Thyroid gland (tissue), 4 donors: ENCODE results near the gene DIABLO. TPM values are rescaled to one million over a fixed set of nuclear protein-coding genes. Genes with fewer than 3 reads are reported as not detected.

Experiments
- DNase-seq, 2 donors: peaks; one replicate each; pipeline ENCODE4 v3.0.0-alpha.2; 2019
- H3K27ac ChIP-seq, 3 donors: fragments of 200-600 bp; sonication (generic); 1 replicate in 2 of 3; 2 replicates in 1 of 3; pipeline ENCODE4 v1.5.1; 2016 to 2019; ENCODE audit warnings: mild to moderate bottlenecking in 1 of 3, moderate library complexity in 1 of 3
- H3K27me3 ChIP-seq: fragments of 200-600 bp; sonication (generic); one replicate; pipeline ENCODE4 v1.5.1; 2019
- H3K36me3 ChIP-seq, 2 donors: fragments of 200-600 bp; sonication (generic); one replicate each; pipeline ENCODE4 v1.5.1; 2016 to 2019
- H3K4me1 ChIP-seq, 2 donors: fragments of 200-600 bp; sonication (generic); one replicate each; pipeline ENCODE4 v1.5.1; 2017 to 2019
- H3K4me3 ChIP-seq, 3 donors: fragments of 200-600 bp; sonication (generic); replicated peaks in 1 of 3; 1 replicate in 2 of 3; 2 replicates in 1 of 3; pipeline ENCODE4 v1.5.1; 2016; ENCODE audit warnings: mild to moderate bottlenecking in 1 of 3
- H3K9me3 ChIP-seq: fragments of 200-600 bp; sonication (generic); one replicate; pipeline ENCODE4 v1.5.1; 2017
- POLR2A ChIP-seq, 2 donors: fragments of 450-650 bp; IDR thresholded peaks; one replicate each; pipeline ENCODE4 v1.6.1; 2017; ENCODE audit warnings: antibody characterized with exemption in 2 of 2, mild to moderate bottlenecking in 2 of 2, moderate library complexity in 1 of 2
- WGBS, 2 donors: methylation state at CpG; one replicate each; pipeline ENCODE4 v1.1.5; 2017; 5-methylcytosine and 5-hydroxymethylcytosine counted together
- intact Hi-C: fragments of 100-400 bp; cut with DNase I; formaldehyde crosslinking; loops from one replicate; pipeline ENCODE4 v1.15.1; 2023
- total RNA-seq, 4 donors: library from RNA; depleted of rRNA; stranded (reverse); fragments of >200 nt; gene quantifications; one replicate each; pipeline ENCODE4 v1.2.3, GENCODE V29; 2016
- TF ChIP-seq, protein P1 (sequence below), 6 experiments: fragments of 200-600 bp in 3 of 6; fragments of 450-650 bp in 3 of 6; sonication (generic) in 3 of 6; IDR thresholded peaks; one replicate each; pipeline ENCODE4 v1.5.1; 2016 to 2019; ENCODE audit warnings: antibody characterized with exemption in 6 of 6, mild to moderate bottlenecking in 2 of 6, inconsistent platforms in 1 of 6, moderate library complexity in 1 of 6

The DIABLO gene
- total RNA-seq, 4 donors from 2014 or later: 48.4 to 66.0 (median 55.4) TPM

DNA sequence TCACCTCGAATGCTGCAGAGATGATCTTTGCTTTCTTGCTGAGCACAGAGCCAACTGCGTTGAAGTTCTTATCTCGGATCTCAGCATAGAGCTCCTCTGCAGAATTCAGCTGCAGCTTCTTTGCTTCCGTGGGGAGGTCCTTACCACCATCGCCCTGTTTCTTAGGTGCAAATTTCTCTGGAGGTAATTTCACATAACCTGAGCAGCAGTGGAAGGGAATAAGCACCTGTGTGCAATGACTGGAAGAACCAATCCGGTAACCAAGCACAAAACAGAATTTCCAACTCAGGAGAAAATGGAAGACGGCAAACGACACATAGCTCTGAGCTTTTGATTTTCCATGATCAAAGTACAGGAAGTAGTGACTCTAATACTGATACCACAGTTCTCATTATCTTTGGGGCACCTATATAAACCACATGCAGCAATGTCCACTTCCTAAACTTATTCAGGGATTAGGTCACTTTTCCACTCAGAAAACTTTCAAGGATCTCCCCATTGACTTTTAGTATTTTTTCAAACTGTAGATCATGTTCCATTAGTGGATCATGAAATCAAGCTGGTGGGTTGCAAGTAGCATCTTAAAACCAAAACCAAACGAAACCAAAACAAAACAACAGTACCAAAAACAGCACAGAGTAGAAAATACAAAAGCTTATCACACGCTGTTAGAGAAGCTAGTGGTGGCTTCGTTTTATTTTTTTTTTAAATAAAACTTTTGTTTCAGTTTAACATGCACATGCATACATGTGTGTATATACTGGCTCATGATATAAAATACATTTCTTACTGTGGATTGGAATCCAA lies 18.9 kb upstream of the DIABLO start:
- DNase-seq: no peak
- 87 to 91% methylated on average over 11 of the region's 11 CpGs for WGBS, 2 donors
- H3K27ac ChIP-seq: no peak overlapping the region

DNA sequence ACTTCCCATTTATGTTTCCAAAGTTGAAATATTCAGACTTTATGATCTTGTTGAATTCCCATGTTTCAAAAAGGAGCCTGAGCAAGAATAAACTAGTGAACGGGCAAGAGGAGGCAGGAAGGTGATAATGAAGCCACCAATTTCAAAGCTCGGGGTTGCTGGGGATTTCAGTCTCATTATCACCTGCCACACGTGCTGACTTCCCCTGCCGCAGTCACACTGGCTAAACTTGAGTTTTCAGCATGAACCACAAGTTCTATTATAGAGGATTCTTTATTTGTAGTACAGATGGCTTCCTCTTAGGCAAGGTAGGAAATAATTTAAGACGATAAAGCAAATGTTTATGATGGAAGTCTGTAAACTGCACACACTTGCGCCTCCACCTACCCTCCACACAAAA lies 18.1 kb upstream of the DIABLO start:
- 89 to 90% methylated on average over 6 of the region's 6 CpGs for WGBS, 2 donors
- DNase-seq: no peak
- Histone ChIP-seq H3K27ac (no peak overlapping the region), H3K36me3 (peaks cover 11 to 28% of the 10 kb centered on the region in 2 donors), H3K27me3 (no peaks in the 10 kb centered on the region), H3K9me3 (no peaks in the 10 kb centered on the region), H3K4me1 (no peaks in the 10 kb centered on the region), H3K4me3 (no peak overlapping the region)
- intact Hi-C loops: no loop called here
- TF ChIP-seq POLR2A (IDR thresholded peaks at IDR 0.05): no peak
- TF ChIP-seq, protein P1, sequence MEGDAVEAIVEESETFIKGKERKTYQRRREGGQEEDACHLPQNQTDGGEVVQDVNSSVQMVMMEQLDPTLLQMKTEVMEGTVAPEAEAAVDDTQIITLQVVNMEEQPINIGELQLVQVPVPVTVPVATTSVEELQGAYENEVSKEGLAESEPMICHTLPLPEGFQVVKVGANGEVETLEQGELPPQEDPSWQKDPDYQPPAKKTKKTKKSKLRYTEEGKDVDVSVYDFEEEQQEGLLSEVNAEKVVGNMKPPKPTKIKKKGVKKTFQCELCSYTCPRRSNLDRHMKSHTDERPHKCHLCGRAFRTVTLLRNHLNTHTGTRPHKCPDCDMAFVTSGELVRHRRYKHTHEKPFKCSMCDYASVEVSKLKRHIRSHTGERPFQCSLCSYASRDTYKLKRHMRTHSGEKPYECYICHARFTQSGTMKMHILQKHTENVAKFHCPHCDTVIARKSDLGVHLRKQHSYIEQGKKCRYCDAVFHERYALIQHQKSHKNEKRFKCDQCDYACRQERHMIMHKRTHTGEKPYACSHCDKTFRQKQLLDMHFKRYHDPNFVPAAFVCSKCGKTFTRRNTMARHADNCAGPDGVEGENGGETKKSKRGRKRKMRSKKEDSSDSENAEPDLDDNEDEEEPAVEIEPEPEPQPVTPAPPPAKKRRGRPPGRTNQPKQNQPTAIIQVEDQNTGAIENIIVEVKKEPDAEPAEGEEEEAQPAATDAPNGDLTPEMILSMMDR (IDR thresholded peaks at IDR 0.05): no peak

More for the DNA sequence above, 18.9 kb upstream of the DIABLO start:
- intact Hi-C loops: no loop called here
- no peak for TF ChIP-seq POLR2A (IDR thresholded peaks at IDR 0.05)
- TF ChIP-seq, protein P1 (IDR thresholded peaks at IDR 0.05): no peak
- Histone ChIP-seq H3K9me3 (no peaks in the 10 kb centered on the region), H3K4me1 (no peaks in the 10 kb centered on the region), H3K4me3 (no peak overlapping the region), H3K36me3 (peaks cover 18 to 32% of the 10 kb centered on the region in 2 donors), H3K27me3 (no peaks in the 10 kb centered on the region)

DNA sequence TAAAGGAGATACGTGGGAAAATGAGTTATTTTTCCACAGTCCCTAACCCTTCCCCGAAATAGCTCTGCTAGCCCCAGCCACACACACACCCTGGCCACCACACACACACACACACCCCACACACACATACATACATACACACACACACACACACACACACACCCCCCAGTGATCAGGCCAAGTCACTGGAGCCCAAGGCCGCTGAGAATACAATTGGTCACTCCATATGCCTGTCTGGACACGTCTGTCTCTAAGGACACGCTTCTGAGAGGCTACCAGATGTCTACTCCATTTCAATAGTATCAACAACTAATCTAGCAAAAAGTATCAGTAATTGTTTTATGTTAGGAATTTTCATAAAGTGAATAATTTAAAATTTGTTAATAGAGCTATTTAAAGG lies 13.0 kb upstream of the DIABLO start:
- no peaks in the 10 kb centered on the region for H3K27me3 ChIP-seq
- no peaks in the 10 kb centered on the region for H3K4me1 ChIP-seq
- no peak overlapping the region for H3K27ac ChIP-seq
- H3K4me3 ChIP-seq: no peak overlapping the region
- intact Hi-C loops: no loop called here
- TF ChIP-seq POLR2A (IDR thresholded peaks at IDR 0.05): no peak
- TF ChIP-seq, protein P1 (IDR thresholded peaks at IDR 0.05): no peak
- WGBS, 2 donors: 93 to 95% methylated on average over 5 of the region's 5 CpGs
- no peak for DNase-seq
- H3K9me3 ChIP-seq: no peaks in the 10 kb centered on the region
- H3K36me3 ChIP-seq: peaks cover 30 to 42% of the 10 kb centered on the region in 2 donors

- 89 to 93% methylated on average over 7 of the region's 7 CpGs for WGBS, 2 donors
- no peaks in the 10 kb centered on the region for H3K27me3 ChIP-seq
- H3K4me3 ChIP-seq: no peak overlapping the region
- no peaks in the 10 kb centered on the region for H3K4me1 ChIP-seq
- H3K27ac ChIP-seq: no peak overlapping the region
- TF ChIP-seq, protein P1 (IDR thresholded peaks at IDR 0.05): no peak
- no peak for TF ChIP-seq POLR2A (IDR thresholded peaks at IDR 0.05)
- H3K36me3 ChIP-seq: peaks cover 34 to 41% of the 10 kb centered on the region in 2 donors
- H3K9me3 ChIP-seq: no peaks in the 10 kb centered on the region
- intact Hi-C loops: no loop called here
- DNase-seq: no peak
Measured at GRCh38 chr12:122235741-122236140, 9.9 kb upstream of the DIABLO start.

- intact Hi-C loops: no loop called here
- Histone ChIP-seq H3K27me3 (no peaks in the 10 kb centered on the region), H3K36me3 (peaks cover 37 to 40% of the 10 kb centered on the region in 2 donors), H3K27ac (no peak overlapping the region), H3K4me1 (no peaks in the 10 kb centered on the region), H3K9me3 (no peaks in the 10 kb centered on the region), H3K4me3 (no peak overlapping the region)
- DNase-seq: no peak
- TF ChIP-seq POLR2A (IDR thresholded peaks at IDR 0.05): no peak
- TF ChIP-seq, protein P1 (IDR thresholded peaks at IDR 0.05): no peak
- WGBS, 2 donors: 94 to 96% methylated on average over 10 of the region's 10 CpGs
Measured at GRCh38 chr12:122232691-122233090, 6.8 kb upstream of the DIABLO start.
